ENCODE data around the gene SLC7A7. TPM values are rescaled to one million over a fixed set of nuclear protein-coding genes. Genes with fewer than 3 reads are reported as not detected.
A peak's percentile ranks its signal among the peaks of the same experiment; 100 is the strongest.

SLC7A7 gene
- total and polyA plus RNA-seq, 2 of the 13 experiments (the other 11 are each of a cell fraction or from before 2014, with no cell fraction given), result 0.13 to 0.63 TPM

DNA sequence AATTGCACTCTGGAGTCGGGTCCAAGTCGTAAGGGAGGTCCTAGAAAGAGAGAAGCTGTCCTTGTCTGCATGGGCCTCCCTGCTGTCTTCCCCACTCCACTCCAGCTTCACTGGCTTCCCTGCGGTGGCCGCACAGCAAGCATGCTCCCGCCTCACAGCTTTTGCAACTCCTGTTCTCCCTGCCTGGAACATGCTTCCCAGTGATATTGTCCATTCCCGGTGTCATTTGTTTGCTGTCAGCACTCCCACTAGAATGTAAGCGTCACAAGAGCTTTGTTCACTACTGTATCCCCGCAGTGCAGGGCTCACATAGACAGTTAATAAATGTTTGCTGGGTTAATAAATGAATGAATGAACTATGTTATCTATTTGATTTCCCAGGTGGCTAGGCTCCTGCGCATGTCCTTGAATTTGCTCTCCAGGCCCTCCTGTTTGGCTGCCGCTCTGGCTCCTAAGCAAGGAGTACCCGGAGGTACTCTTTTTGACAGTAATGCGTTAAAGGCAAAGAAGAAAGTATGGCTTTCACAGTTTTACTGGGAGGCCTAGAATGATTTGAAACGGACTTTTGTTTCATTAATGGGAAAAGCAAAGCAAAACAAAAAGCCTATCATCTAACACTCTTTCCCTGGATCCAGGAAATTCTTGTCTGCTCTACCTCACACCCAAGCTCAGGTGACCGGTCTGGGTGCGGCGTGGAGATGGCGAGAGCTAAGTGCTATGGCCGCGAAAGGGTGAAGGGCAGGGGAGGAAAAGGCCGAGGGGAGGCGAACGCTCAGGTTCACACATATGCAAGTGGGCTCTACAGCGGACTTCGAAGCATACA is 6.2 kb upstream of the SLC7A7 start (continued):
- TF ChIP-seq, protein P1, sequence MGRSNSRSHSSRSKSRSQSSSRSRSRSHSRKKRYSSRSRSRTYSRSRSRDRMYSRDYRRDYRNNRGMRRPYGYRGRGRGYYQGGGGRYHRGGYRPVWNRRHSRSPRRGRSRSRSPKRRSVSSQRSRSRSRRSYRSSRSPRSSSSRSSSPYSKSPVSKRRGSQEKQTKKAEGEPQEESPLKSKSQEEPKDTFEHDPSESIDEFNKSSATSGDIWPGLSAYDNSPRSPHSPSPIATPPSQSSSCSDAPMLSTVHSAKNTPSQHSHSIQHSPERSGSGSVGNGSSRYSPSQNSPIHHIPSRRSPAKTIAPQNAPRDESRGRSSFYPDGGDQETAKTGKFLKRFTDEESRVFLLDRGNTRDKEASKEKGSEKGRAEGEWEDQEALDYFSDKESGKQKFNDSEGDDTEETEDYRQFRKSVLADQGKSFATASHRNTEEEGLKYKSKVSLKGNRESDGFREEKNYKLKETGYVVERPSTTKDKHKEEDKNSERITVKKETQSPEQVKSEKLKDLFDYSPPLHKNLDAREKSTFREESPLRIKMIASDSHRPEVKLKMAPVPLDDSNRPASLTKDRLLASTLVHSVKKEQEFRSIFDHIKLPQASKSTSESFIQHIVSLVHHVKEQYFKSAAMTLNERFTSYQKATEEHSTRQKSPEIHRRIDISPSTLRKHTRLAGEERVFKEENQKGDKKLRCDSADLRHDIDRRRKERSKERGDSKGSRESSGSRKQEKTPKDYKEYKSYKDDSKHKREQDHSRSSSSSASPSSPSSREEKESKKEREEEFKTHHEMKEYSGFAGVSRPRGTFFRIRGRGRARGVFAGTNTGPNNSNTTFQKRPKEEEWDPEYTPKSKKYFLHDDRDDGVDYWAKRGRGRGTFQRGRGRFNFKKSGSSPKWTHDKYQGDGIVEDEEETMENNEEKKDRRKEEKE (IDR thresholded peaks at IDR 0.05), result no peak
- TF ChIP-seq EED (CRISPR knock-in tag; IDR thresholded peaks at IDR 0.05) (peak; percentile 96), ZBTB42 (CRISPR knock-in tag; IDR thresholded peaks at IDR 0.05) (peak; percentile 95), NR2F1 (CRISPR knock-in tag; IDR thresholded peaks at IDR 0.05) (no peak), ZNF432 (CRISPR knock-in tag; IDR thresholded peaks at IDR 0.05; ENCODE audit: borderline replicate concordance) (no peak), RXRA (CRISPR knock-in tag; IDR thresholded peaks at IDR 0.05) (no peak; the same call in 1 of the 2 replicates), MLLT10 (CRISPR knock-in tag; IDR thresholded peaks at IDR 0.05) (no peak), HOXA5 (CRISPR knock-in tag; IDR thresholded peaks at IDR 0.05) (peak; percentile 54; the same call in 1 of the 2 replicates), NAIF1 (CRISPR knock-in tag; IDR thresholded peaks at IDR 0.05; ENCODE audit: borderline replicate concordance) (no peak), SALL2 (CRISPR knock-in tag; IDR thresholded peaks at IDR 0.05) (no peak), MAZ (IDR thresholded peaks at IDR 0.05; ENCODE audit: borderline replicate concordance, low read depth, low read length) (no peak), MAZ (CRISPR knock-in tag; IDR thresholded peaks at IDR 0.05; ENCODE audit: low read depth) (peak; percentile 67), NCOA1 (CRISPR knock-in tag; IDR thresholded peaks at IDR 0.05) (no peak), HDAC2 (CRISPR knock-in tag; IDR thresholded peaks at IDR 0.05) (peak; percentile 73; the same call in 1 of the 2 replicates), ELF3 (CRISPR knock-in tag; IDR thresholded peaks at IDR 0.05) (peak; percentile 83), ZNF160 (CRISPR knock-in tag; IDR thresholded peaks at IDR 0.05) (peak; percentile 69; the same call in 1 of the 2 replicates), KLF16 (CRISPR knock-in tag; IDR thresholded peaks at IDR 0.05) (peak; percentile 69 to 95; a peak in 2 of 4 replicates), ATF7-NPFF (CRISPR knock-in tag; IDR thresholded peaks at IDR 0.05; ENCODE audit: low read depth) (peak; percentile 73; the same call in 1 of the 2 replicates), SOX5 (CRISPR knock-in tag; IDR thresholded peaks at IDR 0.05; ENCODE audit: borderline replicate concordance) (peak; percentile 79), XRCC5 (optimal IDR thresholded peaks at IDR 0.05; ENCODE audit: low read length) (no peak), ZNF713 (CRISPR knock-in tag; IDR thresholded peaks at IDR 0.05) (peak; percentile 93; the same call in 1 of the 2 replicates)
- TF ChIP-seq, protein P2, sequence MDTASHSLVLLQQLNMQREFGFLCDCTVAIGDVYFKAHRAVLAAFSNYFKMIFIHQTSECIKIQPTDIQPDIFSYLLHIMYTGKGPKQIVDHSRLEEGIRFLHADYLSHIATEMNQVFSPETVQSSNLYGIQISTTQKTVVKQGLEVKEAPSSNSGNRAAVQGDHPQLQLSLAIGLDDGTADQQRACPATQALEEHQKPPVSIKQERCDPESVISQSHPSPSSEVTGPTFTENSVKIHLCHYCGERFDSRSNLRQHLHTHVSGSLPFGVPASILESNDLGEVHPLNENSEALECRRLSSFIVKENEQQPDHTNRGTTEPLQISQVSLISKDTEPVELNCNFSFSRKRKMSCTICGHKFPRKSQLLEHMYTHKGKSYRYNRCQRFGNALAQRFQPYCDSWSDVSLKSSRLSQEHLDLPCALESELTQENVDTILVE (CRISPR knock-in tag; IDR thresholded peaks at IDR 0.05), result peak; percentile 63; the same call in 1 of the 2 replicates
- TF ChIP-seq, protein P3, sequence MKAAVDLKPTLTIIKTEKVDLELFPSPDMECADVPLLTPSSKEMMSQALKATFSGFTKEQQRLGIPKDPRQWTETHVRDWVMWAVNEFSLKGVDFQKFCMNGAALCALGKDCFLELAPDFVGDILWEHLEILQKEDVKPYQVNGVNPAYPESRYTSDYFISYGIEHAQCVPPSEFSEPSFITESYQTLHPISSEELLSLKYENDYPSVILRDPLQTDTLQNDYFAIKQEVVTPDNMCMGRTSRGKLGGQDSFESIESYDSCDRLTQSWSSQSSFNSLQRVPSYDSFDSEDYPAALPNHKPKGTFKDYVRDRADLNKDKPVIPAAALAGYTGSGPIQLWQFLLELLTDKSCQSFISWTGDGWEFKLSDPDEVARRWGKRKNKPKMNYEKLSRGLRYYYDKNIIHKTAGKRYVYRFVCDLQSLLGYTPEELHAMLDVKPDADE (CRISPR knock-in tag; IDR thresholded peaks at IDR 0.05), result 0 out of 2 replicates have a peak, but pooled peaks have one; percentile 33

Data from HepG2 (cell line).